GM19463 (cell line): Measurements from ENCODE around the gene MAL.
"Not testable (repeated sequence)": the region's sequence is repeated elsewhere in the genome, so short reads cannot be mapped to it uniquely, and the experiment has no call there.

Source experiments
- ATAC-seq: cut with Tn5 transposase; IDR thresholded peaks from one replicate; pipeline ENCODE4 v1.9.1; 2021; ENCODE audit warnings: mild to moderate bottlenecking, moderate library complexity; ENCODE audit not compliant: unreplicated experiment

MAL gene

GRCh38 chr2:95086017-95086416, 60.5 kb downstream of the MAL start:
- ATAC-seq = no peak

- ATAC-seq = no peak
These were observed 61.9 kb downstream of the MAL start for GRCh38 chr2:95087379-95087778.

DNA sequence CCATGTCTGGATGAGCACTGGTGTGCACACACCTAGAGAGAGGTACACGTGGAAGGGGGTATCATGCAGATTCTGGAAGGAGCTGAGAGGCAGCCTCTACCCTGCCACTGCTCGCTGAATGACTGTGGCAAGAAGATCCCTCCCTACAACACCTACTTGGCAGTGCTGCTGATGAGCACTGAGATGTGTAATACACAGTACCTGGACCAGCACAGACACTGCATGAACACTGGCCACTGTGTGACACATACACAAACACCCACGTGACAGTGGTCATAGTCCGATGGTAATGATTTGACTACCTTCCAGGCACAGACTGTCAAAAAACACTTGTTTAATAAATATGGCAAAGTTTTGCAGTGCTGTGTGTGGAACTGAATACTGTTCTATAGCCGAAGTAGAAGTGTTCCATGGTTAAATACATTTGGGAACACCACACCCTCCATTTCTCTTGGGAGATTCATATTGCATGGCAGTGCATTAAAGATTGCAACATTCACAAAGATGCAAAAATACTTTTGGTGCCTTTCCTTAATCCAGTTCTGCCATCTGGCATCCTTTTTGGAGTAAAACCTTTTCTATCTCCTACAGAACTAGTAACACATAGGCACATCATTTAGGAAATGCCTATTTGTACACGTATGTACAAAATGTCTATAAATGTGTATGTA, 66.5 kb downstream of the MAL start:
- ATAC-seq = no peak

GRCh38 chr2:95098273-95098672, 72.8 kb downstream of the MAL start:
- not testable (repeated sequence) for ATAC-seq

GRCh38 chr2:95099910-95100309, 74.4 kb downstream of the MAL start:
- no peak for ATAC-seq
